ENCODE data around the gene COPB2.
A peak's percentile ranks its signal among the peaks of the same experiment; 100 is the strongest.
"Not testable (repeated sequence)": the region's sequence is repeated elsewhere in the genome, so short reads cannot be mapped to it uniquely, and the experiment has no call there.

The COPB2 gene

GRCh38 chr3:139389552-139390368 lies at the start of gene COPB2:
COPB2 (minus strand) TSS chr3:139389647; CDS start chr3:139389550, 97 bp downstream.
- DNase-seq (ENCODE audit: low read depth), result peak; percentile 96

- no peak for DNase-seq (ENCODE audit: low read depth)
Observed at GRCh38 chr3:139434764-139435307, 45.4 kb upstream of the COPB2 start.

- no peak for DNase-seq (ENCODE audit: low read depth)
Observed at GRCh38 chr3:139434228-139434627, 44.8 kb upstream of the COPB2 start.

GRCh38 chr3:139433089-139433488 lies 43.6 kb upstream of the COPB2 start:
- DNase-seq (ENCODE audit: low read depth), result no peak

- no peak for DNase-seq (ENCODE audit: low read depth)
Observed at GRCh38 chr3:139430493-139430892, 41.0 kb upstream of the COPB2 start.

- DNase-seq (ENCODE audit: low read depth), result no peak
Observed at GRCh38 chr3:139427283-139428060, 38.0 kb upstream of the COPB2 start.

- no peak for DNase-seq (ENCODE audit: low read depth)
Observed at GRCh38 chr3:139425745-139426400, 36.4 kb upstream of the COPB2 start.

- DNase-seq (ENCODE audit: low read depth), result no peak
Observed at GRCh38 chr3:139423232-139423631, 33.8 kb upstream of the COPB2 start.

GRCh38 chr3:139421460-139421859 lies 32.0 kb upstream of the COPB2 start:
- no peak for DNase-seq (ENCODE audit: low read depth)

- no peak for DNase-seq (ENCODE audit: low read depth)
Observed at GRCh38 chr3:139421040-139421439, 31.6 kb upstream of the COPB2 start.

- DNase-seq (ENCODE audit: low read depth), result no peak
Observed at GRCh38 chr3:139418144-139418543, 28.7 kb upstream of the COPB2 start.

- no peak for DNase-seq (ENCODE audit: low read depth)
Observed at GRCh38 chr3:139416275-139416674, 26.8 kb upstream of the COPB2 start.

GRCh38 chr3:139414608-139415224 lies 25.3 kb upstream of the COPB2 start:
- no peak for DNase-seq (ENCODE audit: low read depth)

- not testable (repeated sequence) for DNase-seq (ENCODE audit: low read depth)
Observed at GRCh38 chr3:139412891-139413290, 23.4 kb upstream of the COPB2 start.

- DNase-seq (ENCODE audit: low read depth), result not testable (repeated sequence)
Observed at GRCh38 chr3:139401155-139401554, 11.7 kb upstream of the COPB2 start.

GRCh38 chr3:139396707-139397106 lies 7.3 kb upstream of the COPB2 start:
- DNase-seq (ENCODE audit: low read depth), result no peak

GRCh38 chr3:139394116-139394515 lies 4.7 kb upstream of the COPB2 start:
- no peak for DNase-seq (ENCODE audit: low read depth)

GRCh38 chr3:139388821-139389551 lies 461 bp downstream of the COPB2 start:
- DNase-seq (ENCODE audit: low read depth), result no peak

GRCh38 chr3:139388077-139388476 lies 1.4 kb downstream of the COPB2 start:
- no peak for DNase-seq (ENCODE audit: low read depth)

GRCh38 chr3:139382291-139382690 lies 7.2 kb downstream of the COPB2 start:
- DNase-seq (ENCODE audit: low read depth), result not testable (repeated sequence)

GRCh38 chr3:139380575-139380974 lies 8.9 kb downstream of the COPB2 start:
- DNase-seq (ENCODE audit: low read depth), result no peak
